ENCODE results near the gene CNTNAP2. TPM values are rescaled to one million over a fixed set of nuclear protein-coding genes. Genes with fewer than 3 reads are reported as not detected.

CNTNAP2 gene
- total RNA-seq, 1 donor from 2014 or later = 0.27 TPM

GRCh38 chr7:148274118-148274517 lies 2157.5 kb downstream of the CNTNAP2 start:
- Mint-ChIP-seq H3K9me3 (ENCODE audit: low read depth) (no peaks in the 10 kb centered on the region), H3K4me3 (ENCODE audit: unreplicated experiment) (no peak overlapping the region), H3K36me3 (ENCODE audit: low read depth) (no peaks in the 10 kb centered on the region), H3K27ac (ENCODE audit: unreplicated experiment) (no peak overlapping the region), H3K27me3 (ENCODE audit: low read depth) (peaks cover 13% of the 10 kb centered on the region), H3K4me1 (ENCODE audit: low read depth) (no peaks in the 10 kb centered on the region)
- no peak for DNase-seq (ENCODE audit: low spot score)
- TF ChIP-seq CTCF (IDR thresholded peaks at IDR 0.05) = no peak

- TF ChIP-seq CTCF (IDR thresholded peaks at IDR 0.05) = no peak
- Mint-ChIP-seq H3K27ac (ENCODE audit: unreplicated experiment) (no peak overlapping the region), H3K9me3 (ENCODE audit: low read depth) (no peaks in the 10 kb centered on the region), H3K4me1 (ENCODE audit: low read depth) (no peaks in the 10 kb centered on the region), H3K27me3 (ENCODE audit: low read depth) (peaks cover 17% of the 10 kb centered on the region), H3K36me3 (ENCODE audit: low read depth) (no peaks in the 10 kb centered on the region), H3K4me3 (ENCODE audit: unreplicated experiment) (no peak overlapping the region)
- no peak for DNase-seq (ENCODE audit: low spot score)
These were observed 2158.8 kb downstream of the CNTNAP2 start for GRCh38 chr7:148275359-148275890.

- H3K4me3 Mint-ChIP-seq (ENCODE audit: unreplicated experiment) = no peak overlapping the region
- no peaks in the 10 kb centered on the region for H3K4me1 Mint-ChIP-seq (ENCODE audit: low read depth)
- H3K27ac Mint-ChIP-seq (ENCODE audit: unreplicated experiment) = no peak overlapping the region
- peaks cover 22% of the 10 kb centered on the region for H3K27me3 Mint-ChIP-seq (ENCODE audit: low read depth)
- no peak for DNase-seq (ENCODE audit: low spot score)
- no peak for TF ChIP-seq CTCF (IDR thresholded peaks at IDR 0.05)
- H3K36me3 Mint-ChIP-seq (ENCODE audit: low read depth) = no peaks in the 10 kb centered on the region
- H3K9me3 Mint-ChIP-seq (ENCODE audit: low read depth) = no peaks in the 10 kb centered on the region
These were observed 2159.9 kb downstream of the CNTNAP2 start for GRCh38 chr7:148276314-148277041.

- Mint-ChIP-seq H3K36me3 (ENCODE audit: low read depth) (no peaks in the 10 kb centered on the region), H3K27me3 (ENCODE audit: low read depth) (peaks cover 16% of the 10 kb centered on the region), H3K27ac (ENCODE audit: unreplicated experiment) (no peak overlapping the region), H3K4me1 (ENCODE audit: low read depth) (no peaks in the 10 kb centered on the region), H3K4me3 (ENCODE audit: unreplicated experiment) (no peak overlapping the region), H3K9me3 (ENCODE audit: low read depth) (no peaks in the 10 kb centered on the region)
- TF ChIP-seq CTCF (IDR thresholded peaks at IDR 0.05) = no peak
- DNase-seq (ENCODE audit: low spot score) = no peak
These were observed 2160.6 kb downstream of the CNTNAP2 start for GRCh38 chr7:148277042-148277660.

- Mint-ChIP-seq H3K36me3 (ENCODE audit: low read depth) (no peaks in the 10 kb centered on the region), H3K9me3 (ENCODE audit: low read depth) (no peaks in the 10 kb centered on the region), H3K4me1 (ENCODE audit: low read depth) (no peaks in the 10 kb centered on the region), H3K4me3 (ENCODE audit: unreplicated experiment) (no peak overlapping the region), H3K27ac (ENCODE audit: unreplicated experiment) (no peak overlapping the region), H3K27me3 (ENCODE audit: low read depth) (peaks cover 15% of the 10 kb centered on the region)
- peak; percentile 77 for TF ChIP-seq CTCF (IDR thresholded peaks at IDR 0.05)
- DNase-seq (ENCODE audit: low spot score) = no peak
These were observed 2169.5 kb downstream of the CNTNAP2 start for GRCh38 chr7:148286150-148286549.
